ENCODE measurements around the gene TMOD1. TPM values are rescaled to one million over a fixed set of nuclear protein-coding genes. Genes with fewer than 3 reads are reported as not detected.

The TMOD1 gene
- total and polyA plus RNA-seq, 9 of the 15 experiments (the other 6 are each of a cell fraction or from before 2014, with no cell fraction given), result 7.1 to 41.2 (median 14.2) TPM

DNA sequence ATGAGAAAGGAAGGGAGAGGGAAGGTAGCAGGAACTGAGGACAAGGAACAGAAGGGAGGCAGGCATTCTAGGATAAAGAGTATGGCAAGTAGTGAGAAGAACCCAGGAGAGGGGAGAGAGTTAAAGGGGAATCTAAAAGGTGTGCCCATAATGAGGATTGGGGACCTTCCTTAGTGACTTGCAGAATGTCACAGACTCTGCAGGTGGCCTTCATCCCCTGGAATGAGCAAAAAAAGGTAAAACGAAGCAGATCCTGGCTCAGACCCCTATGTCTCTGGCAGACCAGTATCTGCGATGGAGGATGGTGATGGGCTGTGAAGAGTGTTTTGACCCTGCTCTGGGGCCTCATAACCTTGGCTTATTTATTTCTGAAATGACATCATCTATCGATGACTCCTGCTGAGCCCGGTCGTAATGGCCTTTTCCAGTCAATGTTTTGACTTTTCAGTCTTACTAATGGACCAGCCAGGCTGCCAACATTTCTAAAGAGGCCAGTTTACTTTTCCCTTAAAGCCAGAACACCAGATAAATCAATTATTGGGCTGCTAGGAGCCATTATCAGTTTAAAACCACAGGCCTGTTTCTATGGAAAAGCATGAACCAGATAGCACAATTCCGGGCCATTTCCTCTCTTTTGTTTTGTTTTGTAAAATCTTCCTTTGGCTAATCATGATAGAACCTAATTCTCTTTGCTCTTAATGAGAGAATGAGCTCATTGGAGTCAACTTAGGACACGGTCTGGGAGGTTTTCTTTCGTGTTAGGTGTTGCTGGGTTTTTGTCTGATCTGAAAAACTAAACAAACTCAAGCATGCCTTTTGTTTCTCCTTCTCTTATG is 3.1 kb downstream of the TMOD1 start (continued):
- TF ChIP-seq CREBBP (IDR thresholded peaks at IDR 0.05; ENCODE audit: low read depth, low read length), result no peak
- TF ChIP-seq, protein P1, sequence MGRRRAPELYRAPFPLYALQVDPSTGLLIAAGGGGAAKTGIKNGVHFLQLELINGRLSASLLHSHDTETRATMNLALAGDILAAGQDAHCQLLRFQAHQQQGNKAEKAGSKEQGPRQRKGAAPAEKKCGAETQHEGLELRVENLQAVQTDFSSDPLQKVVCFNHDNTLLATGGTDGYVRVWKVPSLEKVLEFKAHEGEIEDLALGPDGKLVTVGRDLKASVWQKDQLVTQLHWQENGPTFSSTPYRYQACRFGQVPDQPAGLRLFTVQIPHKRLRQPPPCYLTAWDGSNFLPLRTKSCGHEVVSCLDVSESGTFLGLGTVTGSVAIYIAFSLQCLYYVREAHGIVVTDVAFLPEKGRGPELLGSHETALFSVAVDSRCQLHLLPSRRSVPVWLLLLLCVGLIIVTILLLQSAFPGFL (CRISPR knock-in tag; IDR thresholded peaks at IDR 0.05), result no peak
- TF ChIP-seq ZBTB8A (IDR thresholded peaks at IDR 0.05; ENCODE audit: partially characterized antibody), result no peak
- no peak for TF ChIP-seq BCOR (IDR thresholded peaks at IDR 0.05)
- TF ChIP-seq GABPB2 (CRISPR knock-in tag; conservative IDR thresholded peaks at IDR 0.05), result no peak
- no peak for TF ChIP-seq ASH1L (IDR thresholded peaks at IDR 0.05; ENCODE audit: borderline replicate concordance, low read depth, partially characterized antibody)
- TF ChIP-seq ARID1B (IDR thresholded peaks at IDR 0.05), result peak; percentile 51; the same call in 1 of the 2 replicates
- no peak for TF ChIP-seq RBFOX2 (IDR thresholded peaks at IDR 0.05; ENCODE audit: low read depth, low read length)
- no peak for TF ChIP-seq DIDO1 (tag; IDR thresholded peaks at IDR 0.05; ENCODE audit: low read depth)
- TF ChIP-seq MAFG (tag; conservative IDR thresholded peaks at IDR 0.05), result peak; percentile 21; the same call in 1 of the 2 replicates
- TF ChIP-seq, protein P2, sequence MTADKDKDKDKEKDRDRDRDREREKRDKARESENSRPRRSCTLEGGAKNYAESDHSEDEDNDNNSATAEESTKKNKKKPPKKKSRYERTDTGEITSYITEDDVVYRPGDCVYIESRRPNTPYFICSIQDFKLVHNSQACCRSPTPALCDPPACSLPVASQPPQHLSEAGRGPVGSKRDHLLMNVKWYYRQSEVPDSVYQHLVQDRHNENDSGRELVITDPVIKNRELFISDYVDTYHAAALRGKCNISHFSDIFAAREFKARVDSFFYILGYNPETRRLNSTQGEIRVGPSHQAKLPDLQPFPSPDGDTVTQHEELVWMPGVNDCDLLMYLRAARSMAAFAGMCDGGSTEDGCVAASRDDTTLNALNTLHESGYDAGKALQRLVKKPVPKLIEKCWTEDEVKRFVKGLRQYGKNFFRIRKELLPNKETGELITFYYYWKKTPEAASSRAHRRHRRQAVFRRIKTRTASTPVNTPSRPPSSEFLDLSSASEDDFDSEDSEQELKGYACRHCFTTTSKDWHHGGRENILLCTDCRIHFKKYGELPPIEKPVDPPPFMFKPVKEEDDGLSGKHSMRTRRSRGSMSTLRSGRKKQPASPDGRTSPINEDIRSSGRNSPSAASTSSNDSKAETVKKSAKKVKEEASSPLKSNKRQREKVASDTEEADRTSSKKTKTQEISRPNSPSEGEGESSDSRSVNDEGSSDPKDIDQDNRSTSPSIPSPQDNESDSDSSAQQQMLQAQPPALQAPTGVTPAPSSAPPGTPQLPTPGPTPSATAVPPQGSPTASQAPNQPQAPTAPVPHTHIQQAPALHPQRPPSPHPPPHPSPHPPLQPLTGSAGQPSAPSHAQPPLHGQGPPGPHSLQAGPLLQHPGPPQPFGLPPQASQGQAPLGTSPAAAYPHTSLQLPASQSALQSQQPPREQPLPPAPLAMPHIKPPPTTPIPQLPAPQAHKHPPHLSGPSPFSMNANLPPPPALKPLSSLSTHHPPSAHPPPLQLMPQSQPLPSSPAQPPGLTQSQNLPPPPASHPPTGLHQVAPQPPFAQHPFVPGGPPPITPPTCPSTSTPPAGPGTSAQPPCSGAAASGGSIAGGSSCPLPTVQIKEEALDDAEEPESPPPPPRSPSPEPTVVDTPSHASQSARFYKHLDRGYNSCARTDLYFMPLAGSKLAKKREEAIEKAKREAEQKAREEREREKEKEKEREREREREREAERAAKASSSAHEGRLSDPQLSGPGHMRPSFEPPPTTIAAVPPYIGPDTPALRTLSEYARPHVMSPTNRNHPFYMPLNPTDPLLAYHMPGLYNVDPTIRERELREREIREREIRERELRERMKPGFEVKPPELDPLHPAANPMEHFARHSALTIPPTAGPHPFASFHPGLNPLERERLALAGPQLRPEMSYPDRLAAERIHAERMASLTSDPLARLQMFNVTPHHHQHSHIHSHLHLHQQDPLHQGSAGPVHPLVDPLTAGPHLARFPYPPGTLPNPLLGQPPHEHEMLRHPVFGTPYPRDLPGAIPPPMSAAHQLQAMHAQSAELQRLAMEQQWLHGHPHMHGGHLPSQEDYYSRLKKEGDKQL (CRISPR knock-in tag; IDR thresholded peaks at IDR 0.05; ENCODE audit: borderline replicate concordance), result no peak
- TF ChIP-seq, protein P3, sequence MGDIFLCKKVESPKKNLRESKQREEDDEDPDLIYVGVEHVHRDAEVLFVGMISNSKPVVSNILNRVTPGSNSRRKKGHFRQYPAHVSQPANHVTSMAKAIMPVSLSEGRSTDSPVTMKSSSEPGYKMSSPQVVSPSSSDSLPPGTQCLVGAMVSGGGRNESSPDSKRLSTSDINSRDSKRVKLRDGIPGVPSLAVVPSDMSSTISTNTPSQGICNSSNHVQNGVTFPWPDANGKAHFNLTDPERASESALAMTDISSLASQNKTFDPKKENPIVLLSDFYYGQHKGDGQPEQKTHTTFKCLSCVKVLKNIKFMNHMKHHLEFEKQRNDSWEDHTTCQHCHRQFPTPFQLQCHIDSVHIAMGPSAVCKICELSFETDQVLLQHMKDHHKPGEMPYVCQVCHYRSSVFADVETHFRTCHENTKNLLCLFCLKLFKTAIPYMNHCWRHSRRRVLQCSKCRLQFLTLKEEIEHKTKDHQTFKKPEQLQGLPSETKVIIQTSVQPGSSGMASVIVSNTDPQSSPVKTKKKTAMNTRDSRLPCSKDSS (IDR thresholded peaks at IDR 0.05; ENCODE audit: low read depth, partially characterized antibody), result no peak
- no peak for TF ChIP-seq SIX5 (IDR thresholded peaks at IDR 0.05; ENCODE audit: borderline replicate concordance in 1 of 2, insufficient read depth in 1 of 2, low read depth in 1 of 2, low read length in 2 of 2)
- TF ChIP-seq CAMTA2 (CRISPR knock-in tag; conservative IDR thresholded peaks at IDR 0.05), result no peak
- TF ChIP-seq HLTF (IDR thresholded peaks at IDR 0.05), result no peak
- no peak for TF ChIP-seq TAF9B (IDR thresholded peaks at IDR 0.05; ENCODE audit: partially characterized antibody)
- TF ChIP-seq ADNP (tag; IDR thresholded peaks at IDR 0.05), result no peak
- TF ChIP-seq HMGN3 (IDR thresholded peaks at IDR 0.05; ENCODE audit: borderline replicate concordance, extremely low read depth, insufficient read length, low read depth, low read length), result no peak

All from K562 (cell line).